ENCODE measurements around the gene ATXN1. TPM values are rescaled to one million over a fixed set of nuclear protein-coding genes. Genes with fewer than 3 reads are reported as not detected.

The ATXN1 gene
- total RNA-seq, 5 donors from 2014 or later (not counting 1 experiment from before 2014, with no cell fraction given): 65.1 to 101 (median 77.5) TPM

DNA sequence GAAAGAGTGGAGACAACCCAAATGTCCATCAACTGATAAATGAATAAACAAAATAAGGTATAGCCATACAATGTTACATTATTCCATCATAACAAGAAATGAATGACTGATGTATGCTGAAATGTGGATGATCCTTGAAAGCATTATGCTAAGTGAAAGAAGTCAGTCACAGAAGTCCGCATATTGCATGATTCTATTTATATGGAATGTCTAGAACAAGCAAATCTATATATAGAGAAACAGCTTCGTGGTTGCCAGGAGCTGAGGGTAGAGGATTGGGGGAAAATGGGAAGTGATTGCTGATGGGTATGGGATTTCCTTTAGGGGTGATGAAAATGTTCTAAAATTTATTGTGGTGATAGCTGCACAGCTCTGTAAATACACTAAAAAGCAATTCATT, 196.8 kb downstream of the ATXN1 start:
- no peak for ATAC-seq (replicated peaks in 1 of 4)
- H3K27me3 ChIP-seq (replicated peaks in 1 of 2; ENCODE audit: control insufficient read depth in 2 of 2, extremely low read depth in 1 of 2, insufficient read depth in 2 of 2, low read length in 1 of 2): no peaks in the 10 kb centered on the region
- Mint-ChIP-seq H3K9me3 (no peaks in the 10 kb centered on the region), H3K27ac (no peak overlapping the region), H3K4me3 (no peak overlapping the region), H3K36me3 (peaks cover 10% of the 10 kb centered on the region), H3K4me1 (peaks cover 0 to 2% (median under 1%) of the 10 kb centered on the region in 3 donors), H3K27me3 (no peaks in the 10 kb centered on the region)
- WGBS (ENCODE audit: insufficient coverage): no CpG with 5 or more reads among the region's 2 CpGs
- POLR2A ChIA-PET: no interaction called here
- peaks cover 0 to 3% of the 10 kb centered on the region in 2 donors for H3K36me3 ChIP-seq (ENCODE audit: control insufficient read depth in 2 of 2, extremely low read depth in 1 of 2, insufficient read depth in 1 of 2, low read length in 1 of 2)
- DNase-seq: no peak
- CTCF ChIA-PET: no interaction called here
- H3K27ac ChIP-seq (ENCODE audit: low read length): no peak overlapping the region
- no peaks in the 10 kb centered on the region for H3K9me3 ChIP-seq
- H3K4me3 ChIP-seq (ENCODE audit: control insufficient read depth in 1 of 2, extremely low read depth in 1 of 2, low read length in 1 of 2): no peak overlapping the region
- no peaks in the 10 kb centered on the region for H3K4me1 ChIP-seq (ENCODE audit: control insufficient read depth in 1 of 2, extremely low read depth in 1 of 2, insufficient read depth in 2 of 2, low read length in 2 of 2)

- WGBS (ENCODE audit: insufficient coverage): 100% methylated on average over 2 of the region's 10 CpGs
- peaks cover 0 to 3% of the 10 kb centered on the region in 2 donors for H3K36me3 ChIP-seq (ENCODE audit: control insufficient read depth in 2 of 2, extremely low read depth in 1 of 2, insufficient read depth in 1 of 2, low read length in 1 of 2)
- no peak overlapping the region for H3K27ac Mint-ChIP-seq
- no peaks in the 10 kb centered on the region for H3K27me3 Mint-ChIP-seq
- no peaks in the 10 kb centered on the region for H3K4me1 ChIP-seq (ENCODE audit: control insufficient read depth in 1 of 2, extremely low read depth in 1 of 2, insufficient read depth in 2 of 2, low read length in 2 of 2)
- no peak overlapping the region for H3K4me3 ChIP-seq (ENCODE audit: control insufficient read depth in 1 of 2, extremely low read depth in 1 of 2, low read length in 1 of 2)
- ChIA-PET POLR2A (no interaction called here), CTCF (interaction anchor here in 1 of 2 donors (0.6 kb wide), 1 partner anchor 55 kb away, joined by 3 read pairs; no protein-coding TSS in a partner anchor)
- peaks cover 7% of the 10 kb centered on the region for H3K36me3 Mint-ChIP-seq
- H3K4me3 Mint-ChIP-seq: no peak overlapping the region
- no peak for ATAC-seq (replicated peaks in 1 of 4)
- no peak overlapping the region for H3K27ac ChIP-seq (ENCODE audit: low read length)
- no peaks in the 10 kb centered on the region for H3K9me3 ChIP-seq
- DNase-seq: no peak
- H3K4me1 Mint-ChIP-seq: peaks cover 0 to 2% (median 0%) of the 10 kb centered on the region in 3 donors
- no peaks in the 10 kb centered on the region for H3K27me3 ChIP-seq (replicated peaks in 1 of 2; ENCODE audit: control insufficient read depth in 2 of 2, extremely low read depth in 1 of 2, insufficient read depth in 2 of 2, low read length in 1 of 2)
- H3K9me3 Mint-ChIP-seq: no peaks in the 10 kb centered on the region
Measured at GRCh38 chr6:16563628-16564240, 197.5 kb downstream of the ATXN1 start.

GRCh38 chr6:16562498-16562897, 198.8 kb downstream of the ATXN1 start:
- peaks cover 0 to 3% of the 10 kb centered on the region in 2 donors for H3K36me3 ChIP-seq (ENCODE audit: control insufficient read depth in 2 of 2, extremely low read depth in 1 of 2, insufficient read depth in 1 of 2, low read length in 1 of 2)
- Mint-ChIP-seq H3K9me3 (no peaks in the 10 kb centered on the region), H3K27me3 (no peaks in the 10 kb centered on the region), H3K36me3 (peaks cover 10% of the 10 kb centered on the region), H3K27ac (no peak overlapping the region), H3K4me3 (no peak overlapping the region), H3K4me1 (no peaks in the 10 kb centered on the region)
- ATAC-seq (replicated peaks in 1 of 4) (no peak), DNase-seq (no peak)
- 72% methylated on average over 2 of the region's 2 CpGs for WGBS (ENCODE audit: insufficient coverage)
- no peaks in the 10 kb centered on the region for H3K9me3 ChIP-seq
- CTCF ChIA-PET: interaction anchor here in 1 of 2 donors (1.1 kb wide), 1 partner anchor 11 kb away, joined by 3 read pairs; no protein-coding TSS in a partner anchor
- POLR2A ChIA-PET: no interaction called here
- H3K27me3 ChIP-seq (replicated peaks in 1 of 2; ENCODE audit: control insufficient read depth in 2 of 2, extremely low read depth in 1 of 2, insufficient read depth in 2 of 2, low read length in 1 of 2): no peaks in the 10 kb centered on the region
- H3K4me1 ChIP-seq (ENCODE audit: control insufficient read depth in 1 of 2, extremely low read depth in 1 of 2, insufficient read depth in 2 of 2, low read length in 2 of 2): no peaks in the 10 kb centered on the region
- H3K27ac ChIP-seq (ENCODE audit: low read length): no peak overlapping the region
- no peak overlapping the region for H3K4me3 ChIP-seq (ENCODE audit: control insufficient read depth in 1 of 2, extremely low read depth in 1 of 2, low read length in 1 of 2)

DNA sequence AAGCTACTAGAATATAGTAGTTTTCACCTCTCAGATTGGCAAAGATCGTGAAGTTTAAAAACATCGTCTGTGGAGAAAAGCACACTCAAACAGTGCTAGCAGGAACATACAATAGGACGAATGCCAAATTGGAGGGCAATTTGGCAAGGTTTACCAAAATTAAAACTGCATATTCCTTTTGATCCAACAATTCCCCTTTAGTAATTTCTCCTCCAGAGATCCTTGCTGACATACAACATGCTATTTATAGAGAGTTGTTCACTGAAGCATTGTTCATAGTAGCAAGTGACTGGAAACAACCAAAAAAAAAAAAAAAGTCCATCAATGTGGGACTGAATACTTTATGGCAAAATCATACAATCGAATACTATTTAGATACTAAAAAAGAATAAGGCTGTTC, 202.2 kb downstream of the ATXN1 start:
- ChIA-PET CTCF (interaction anchor here in 1 of 2 donors (0.7 kb wide), 1 partner anchor 93 kb away, joined by 3 read pairs; no protein-coding TSS in a partner anchor), POLR2A (interaction anchor here (0.5 to 0.7 kb wide), 2 partner anchors 17 to 195 kb away, joined by 3 to 4 read pairs; no protein-coding TSS in a partner anchor)
- H3K27me3 ChIP-seq (replicated peaks in 1 of 2; ENCODE audit: control insufficient read depth in 2 of 2, extremely low read depth in 1 of 2, insufficient read depth in 2 of 2, low read length in 1 of 2): no peaks in the 10 kb centered on the region
- peaks cover 0 to 3% of the 10 kb centered on the region in 2 donors for H3K36me3 ChIP-seq (ENCODE audit: control insufficient read depth in 2 of 2, extremely low read depth in 1 of 2, insufficient read depth in 1 of 2, low read length in 1 of 2)
- Mint-ChIP-seq H3K4me3 (no peak overlapping the region), H3K4me1 (peaks cover 0 to 2% (median 0%) of the 10 kb centered on the region in 3 donors), H3K36me3 (peaks cover 22% of the 10 kb centered on the region), H3K9me3 (no peaks in the 10 kb centered on the region), H3K27ac (no peak overlapping the region), H3K27me3 (no peaks in the 10 kb centered on the region)
- no peak overlapping the region for H3K27ac ChIP-seq (ENCODE audit: low read length)
- no CpG with 5 or more reads among the region's 4 CpGs for WGBS (ENCODE audit: insufficient coverage)
- no peak overlapping the region for H3K4me3 ChIP-seq (ENCODE audit: control insufficient read depth in 1 of 2, extremely low read depth in 1 of 2, low read length in 1 of 2)
- H3K4me1 ChIP-seq (ENCODE audit: control insufficient read depth in 1 of 2, extremely low read depth in 1 of 2, insufficient read depth in 2 of 2, low read length in 2 of 2): no peaks in the 10 kb centered on the region
- no peaks in the 10 kb centered on the region for H3K9me3 ChIP-seq
- ATAC-seq (replicated peaks in 1 of 4): no peak
- DNase-seq: no peak

GRCh38 chr6:16555550-16555949, 205.7 kb downstream of the ATXN1 start:
- CTCF ChIA-PET: no interaction called here
- Histone ChIP-seq H3K4me1 (ENCODE audit: control insufficient read depth in 1 of 2, extremely low read depth in 1 of 2, insufficient read depth in 2 of 2, low read length in 2 of 2) (no peaks in the 10 kb centered on the region), H3K27ac (ENCODE audit: low read length) (no peak overlapping the region), H3K27me3 (replicated peaks in 1 of 2; ENCODE audit: control insufficient read depth in 2 of 2, extremely low read depth in 1 of 2, insufficient read depth in 2 of 2, low read length in 1 of 2) (no peaks in the 10 kb centered on the region), H3K36me3 (ENCODE audit: control insufficient read depth in 2 of 2, extremely low read depth in 1 of 2, insufficient read depth in 1 of 2, low read length in 1 of 2) (peaks cover 0 to 5% of the 10 kb centered on the region in 2 donors), H3K4me3 (ENCODE audit: control insufficient read depth in 1 of 2, extremely low read depth in 1 of 2, low read length in 1 of 2) (no peak overlapping the region), H3K9me3 (no peaks in the 10 kb centered on the region)
- Mint-ChIP-seq H3K4me1 (peaks cover 0 to 2% (median 0%) of the 10 kb centered on the region in 3 donors), H3K36me3 (peaks cover 47% of the 10 kb centered on the region), H3K27me3 (no peaks in the 10 kb centered on the region), H3K27ac (no peak overlapping the region), H3K9me3 (no peaks in the 10 kb centered on the region), H3K4me3 (no peak overlapping the region)
- DNase-seq: no peak
- WGBS (ENCODE audit: insufficient coverage): 100% methylated on average over 3 of the region's 3 CpGs
- ATAC-seq (replicated peaks in 1 of 4): no peak
- POLR2A ChIA-PET: no interaction called here

DNA sequence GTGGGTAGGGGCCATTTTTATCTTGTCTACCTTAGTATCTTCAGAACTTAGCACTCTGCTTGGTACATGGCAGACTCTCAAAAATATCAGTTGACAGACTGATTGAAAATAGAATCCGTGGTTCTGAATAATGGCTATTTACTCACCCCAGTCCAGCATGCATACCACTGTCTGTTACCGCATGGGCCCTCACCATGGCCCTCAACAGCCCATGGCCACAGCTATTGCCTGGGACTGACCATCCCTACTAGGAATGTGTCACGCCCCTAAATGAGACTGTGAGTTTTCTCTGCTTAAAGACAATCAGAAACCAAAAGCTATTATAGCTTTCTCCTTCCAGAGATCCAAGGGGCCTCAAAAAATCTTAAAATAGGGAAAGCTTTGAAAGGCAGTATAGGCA, 207.7 kb downstream of the ATXN1 start:
- no peaks in the 10 kb centered on the region for H3K27me3 ChIP-seq (replicated peaks in 1 of 2; ENCODE audit: control insufficient read depth in 2 of 2, extremely low read depth in 1 of 2, insufficient read depth in 2 of 2, low read length in 1 of 2)
- H3K36me3 ChIP-seq (ENCODE audit: control insufficient read depth in 2 of 2, extremely low read depth in 1 of 2, insufficient read depth in 1 of 2, low read length in 1 of 2): peaks cover 0 to 4% of the 10 kb centered on the region in 2 donors
- no peak overlapping the region for H3K4me3 ChIP-seq (ENCODE audit: control insufficient read depth in 1 of 2, extremely low read depth in 1 of 2, low read length in 1 of 2)
- H3K4me3 Mint-ChIP-seq: no peak overlapping the region
- peaks cover 51% of the 10 kb centered on the region for H3K36me3 Mint-ChIP-seq
- ChIA-PET POLR2A (no interaction called here), CTCF (interaction anchor here in 1 of 2 donors (0.5 to 0.6 kb wide), 2 partner anchors 22 to 353 kb away, joined by 3 to 4 read pairs; no protein-coding TSS in a partner anchor)
- no peak overlapping the region for H3K27ac ChIP-seq (ENCODE audit: low read length)
- peaks cover 0 to 2% (median 0%) of the 10 kb centered on the region in 3 donors for H3K4me1 Mint-ChIP-seq
- no peak for ATAC-seq (replicated peaks in 1 of 4)
- no peaks in the 10 kb centered on the region for H3K9me3 Mint-ChIP-seq
- H3K9me3 ChIP-seq: no peaks in the 10 kb centered on the region
- H3K4me1 ChIP-seq (ENCODE audit: control insufficient read depth in 1 of 2, extremely low read depth in 1 of 2, insufficient read depth in 2 of 2, low read length in 2 of 2): no peaks in the 10 kb centered on the region
- 100% methylated on average over 2 of the region's 3 CpGs for WGBS (ENCODE audit: insufficient coverage)
- H3K27ac Mint-ChIP-seq: no peak overlapping the region
- no peak for DNase-seq
- H3K27me3 Mint-ChIP-seq: no peaks in the 10 kb centered on the region
